GM12891 (cell line): ENCODE measurements around the gene TNFSF10.

ENCODE experiments used
- PAX5 ChIP-seq: IDR thresholded peaks from 2 replicates; pipeline ENCODE4 v1.6.1; 2011; ENCODE audit warnings: low read length, moderate library complexity, mild to moderate bottlenecking; ENCODE audit not compliant: insufficient read depth, severe bottlenecking
- POLR2A ChIP-seq: IDR thresholded peaks from 2 replicates; pipeline ENCODE4 v1.6.1; 2011; ENCODE audit warnings: low read depth, low read length, control low read depth
- POLR2AphosphoS5 ChIP-seq: IDR thresholded peaks from 2 replicates; pipeline ENCODE4 v1.6.1; 2011; ENCODE audit warnings: low read depth, low read length, control low read depth
- SPI1 ChIP-seq: IDR thresholded peaks from 2 replicates; pipeline ENCODE4 v1.6.1; 2011; ENCODE audit warnings: low read depth, low read length, control low read depth

GRCh38 chr3:172544404-172544803 is 21.2 kb upstream of the TNFSF10 start:
- TF ChIP-seq SPI1, result no peak
- TF ChIP-seq POLR2A, result no peak
- TF ChIP-seq PAX5, result no peak
- TF ChIP-seq POLR2AphosphoS5, result no peak
